Measurements from ENCODE around the gene GNAQ. TPM values are rescaled to one million over a fixed set of nuclear protein-coding genes. Genes with fewer than 3 reads are reported as not detected.

GNAQ gene
- total and polyA plus RNA-seq, 2 of the 13 experiments (the other 11 are each of a cell fraction or from before 2014, with no cell fraction given), result 16.5 to 17.7 TPM

- TF ChIP-seq ZNF780A (CRISPR knock-in tag; IDR thresholded peaks at IDR 0.05) (no peak), SMAD1 (CRISPR knock-in tag; IDR thresholded peaks at IDR 0.05; ENCODE audit: borderline replicate concordance, low read depth) (no peak), TBX3 (IDR thresholded peaks at IDR 0.05; ENCODE audit: borderline replicate concordance) (peak; percentile 92), ZNF274 (CRISPR knock-in tag; IDR thresholded peaks at IDR 0.05) (no peak), ZNF543 (CRISPR knock-in tag; IDR thresholded peaks at IDR 0.05) (no peak), ZNF432 (CRISPR knock-in tag; IDR thresholded peaks at IDR 0.05; ENCODE audit: borderline replicate concordance) (no peak), MXD1 (CRISPR knock-in tag; IDR thresholded peaks at IDR 0.05) (no peak), MTERF4 (CRISPR knock-in tag; IDR thresholded peaks at IDR 0.05) (no peak), KDM6A (CRISPR knock-in tag; IDR thresholded peaks at IDR 0.05; ENCODE audit: low read depth) (0 out of 2 replicates have a peak, but pooled peaks have one; percentile 18), AKAP8 (CRISPR knock-in tag; IDR thresholded peaks at IDR 0.05) (no peak), PHB2 (IDR thresholded peaks at IDR 0.05; ENCODE audit: partially characterized antibody) (no peak), MTF2 (CRISPR knock-in tag; IDR thresholded peaks at IDR 0.05; ENCODE audit: borderline replicate concordance) (no peak), ZNF337 (CRISPR knock-in tag; IDR thresholded peaks at IDR 0.05; ENCODE audit: borderline replicate concordance, low read depth) (no peak), PHF21A (CRISPR knock-in tag; IDR thresholded peaks at IDR 0.05) (0 out of 2 replicates have a peak, but pooled peaks have one; percentile 38), SRY (CRISPR knock-in tag; IDR thresholded peaks at IDR 0.05) (no peak), ZNF263 (CRISPR knock-in tag; IDR thresholded peaks at IDR 0.05) (no peak), GATA4 (IDR thresholded peaks at IDR 0.05; ENCODE audit: borderline replicate concordance, low read depth) (peak; percentile 69; the same call in 1 of the 2 replicates), ZNF24 (IDR thresholded peaks at IDR 0.05) (no peak), EEA1 (CRISPR knock-in tag; IDR thresholded peaks at IDR 0.05; ENCODE audit: borderline replicate concordance) (no peak), FOXP1 (IDR thresholded peaks at IDR 0.05) (no peak), FOXP1 (CRISPR knock-in tag; IDR thresholded peaks at IDR 0.05) (peak; percentile 75), ZNF318 (CRISPR knock-in tag; IDR thresholded peaks at IDR 0.05) (no peak)
These were observed 179.6 kb downstream of the GNAQ start (continued) for GRCh38 chr9:77851882-77852595.

Data from HepG2 (cell line).